ENCODE results near the gene FUT8. TPM values are rescaled to one million over a fixed set of nuclear protein-coding genes. Genes with fewer than 3 reads are reported as not detected.

The FUT8 gene
- total RNA-seq, 1 donor from 2014 or later, result 18.1 TPM

GRCh38 chr14:65387628-65388027, 24.9 kb upstream of the FUT8 start:
- H3K4me1 Mint-ChIP-seq (ENCODE audit: low read depth), result no peaks in the 10 kb centered on the region
- H3K9me3 Mint-ChIP-seq (ENCODE audit: low read depth), result no peaks in the 10 kb centered on the region
- no peak for TF ChIP-seq CTCF (IDR thresholded peaks at IDR 0.05)
- no peaks in the 10 kb centered on the region for H3K27me3 Mint-ChIP-seq (ENCODE audit: low read depth)
- no peak for DNase-seq (ENCODE audit: low spot score)
- no peaks in the 10 kb centered on the region for H3K36me3 Mint-ChIP-seq (ENCODE audit: low read depth)
- no peak overlapping the region for H3K27ac Mint-ChIP-seq (ENCODE audit: unreplicated experiment)
- no peak overlapping the region for H3K4me3 Mint-ChIP-seq (ENCODE audit: unreplicated experiment)

- H3K27me3 Mint-ChIP-seq (ENCODE audit: low read depth), result no peaks in the 10 kb centered on the region
- no peak for DNase-seq (ENCODE audit: low spot score)
- TF ChIP-seq CTCF (IDR thresholded peaks at IDR 0.05), result no peak
- H3K4me3 Mint-ChIP-seq (ENCODE audit: unreplicated experiment), result no peak overlapping the region
- H3K9me3 Mint-ChIP-seq (ENCODE audit: low read depth), result peaks cover 11% of the 10 kb centered on the region
- peaks cover 4% of the 10 kb centered on the region for H3K36me3 Mint-ChIP-seq (ENCODE audit: low read depth)
- no peaks in the 10 kb centered on the region for H3K4me1 Mint-ChIP-seq (ENCODE audit: low read depth)
- H3K27ac Mint-ChIP-seq (ENCODE audit: unreplicated experiment), result no peak overlapping the region
Measured at GRCh38 chr14:65392296-65392695, 20.2 kb upstream of the FUT8 start.

GRCh38 chr14:65396082-65396910, 16.2 kb upstream of the FUT8 start:
- H3K4me1 Mint-ChIP-seq (ENCODE audit: low read depth), result no peaks in the 10 kb centered on the region
- DNase-seq (ENCODE audit: low spot score), result no peak
- peaks cover 4% of the 10 kb centered on the region for H3K36me3 Mint-ChIP-seq (ENCODE audit: low read depth)
- H3K4me3 Mint-ChIP-seq (ENCODE audit: unreplicated experiment), result no peak overlapping the region
- TF ChIP-seq CTCF (IDR thresholded peaks at IDR 0.05), result no peak
- H3K27ac Mint-ChIP-seq (ENCODE audit: unreplicated experiment), result no peak overlapping the region
- peaks cover 11% of the 10 kb centered on the region for H3K9me3 Mint-ChIP-seq (ENCODE audit: low read depth)
- no peaks in the 10 kb centered on the region for H3K27me3 Mint-ChIP-seq (ENCODE audit: low read depth)

- Mint-ChIP-seq H3K36me3 (ENCODE audit: low read depth) (no peaks in the 10 kb centered on the region), H3K4me3 (ENCODE audit: unreplicated experiment) (no peak overlapping the region), H3K27ac (ENCODE audit: unreplicated experiment) (no peak overlapping the region), H3K4me1 (ENCODE audit: low read depth) (no peaks in the 10 kb centered on the region), H3K9me3 (ENCODE audit: low read depth) (no peaks in the 10 kb centered on the region), H3K27me3 (ENCODE audit: low read depth) (no peaks in the 10 kb centered on the region)
- DNase-seq (ENCODE audit: low spot score), result no peak
- no peak for TF ChIP-seq CTCF (IDR thresholded peaks at IDR 0.05)
Measured at GRCh38 chr14:65403231-65403630, 9.3 kb upstream of the FUT8 start.

- no peaks in the 10 kb centered on the region for H3K9me3 Mint-ChIP-seq (ENCODE audit: low read depth)
- H3K4me1 Mint-ChIP-seq (ENCODE audit: low read depth), result peaks cover 8% of the 10 kb centered on the region
- DNase-seq (ENCODE audit: low spot score), result no peak
- no peaks in the 10 kb centered on the region for H3K36me3 Mint-ChIP-seq (ENCODE audit: low read depth)
- TF ChIP-seq CTCF (IDR thresholded peaks at IDR 0.05), result no peak
- no peak overlapping the region for H3K4me3 Mint-ChIP-seq (ENCODE audit: unreplicated experiment)
- H3K27me3 Mint-ChIP-seq (ENCODE audit: low read depth), result no peaks in the 10 kb centered on the region
- H3K27ac Mint-ChIP-seq (ENCODE audit: unreplicated experiment), result no peak overlapping the region
Measured at GRCh38 chr14:65408113-65408512, 4.4 kb upstream of the FUT8 start.

Data from chondrocyte (in vitro differentiated cells).